EH (cell line): ENCODE measurements around the gene NCKIPSD.

Experiments used
- DNase-seq: peaks from one replicate; pipeline ENCODE4 v3.0.0-alpha.2; 2015; ENCODE audit warnings: low read depth

Gene NCKIPSD

DNA sequence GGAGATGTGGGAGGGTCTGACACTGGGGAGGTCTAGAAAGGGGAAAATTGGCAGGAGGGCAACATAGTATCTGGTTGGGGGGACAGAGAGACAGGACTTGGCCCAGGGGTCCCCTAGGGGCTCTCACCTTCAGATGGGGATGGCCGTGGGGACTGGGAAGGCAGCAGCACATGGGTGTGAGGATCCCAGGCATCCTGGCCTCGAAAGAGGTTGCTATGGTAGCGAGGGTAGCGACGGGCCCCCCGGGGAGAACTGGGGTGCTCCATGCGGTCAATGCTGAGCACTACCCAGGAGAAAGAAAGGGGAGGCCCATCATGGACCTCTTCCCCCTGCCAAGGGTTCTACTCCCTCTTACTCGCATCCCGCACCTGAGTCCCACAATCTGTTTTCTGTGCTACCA is 38.0 kb downstream of the NCKIPSD start:
- DNase-seq = no peak

- DNase-seq = no peak
These were observed 40.6 kb downstream of the NCKIPSD start for GRCh38 chr3:48644898-48645760.

GRCh38 chr3:48642605-48643004 is 43.1 kb downstream of the NCKIPSD start:
- no peak for DNase-seq

DNA sequence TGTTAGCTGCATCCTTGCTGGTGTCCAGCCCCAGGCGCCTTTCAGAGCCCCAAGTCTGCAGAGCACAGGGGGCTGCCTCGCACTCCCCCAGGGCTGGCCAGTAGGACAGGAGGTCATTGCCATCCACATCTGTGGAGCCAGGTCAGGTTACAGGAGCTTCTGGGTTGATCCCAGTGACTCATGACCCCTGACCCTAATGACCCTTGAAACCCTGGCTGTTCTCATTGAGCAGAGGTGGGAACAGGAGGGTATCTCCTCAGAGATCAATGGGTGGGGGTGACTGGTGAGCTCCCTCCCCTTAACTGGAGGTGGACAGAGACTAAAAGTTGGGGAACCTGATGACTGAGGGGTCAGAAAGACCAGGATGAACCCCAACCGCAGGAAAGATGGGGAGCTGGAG is 44.3 kb downstream of the NCKIPSD start:
- no peak for DNase-seq

- DNase-seq = no peak
These were observed 45.6 kb downstream of the NCKIPSD start for GRCh38 chr3:48639944-48640606.

GRCh38 chr3:48637305-48637704 is 48.4 kb downstream of the NCKIPSD start:
- no peak for DNase-seq

- DNase-seq = peak; percentile 23
These were observed 49.5 kb downstream of the NCKIPSD start for GRCh38 chr3:48636149-48636655.

- DNase-seq = peak; percentile 97
These were observed 50.3 kb downstream of the NCKIPSD start, which contains the start of gene SLC26A6 for GRCh38 chr3:48635222-48636021. Gene SLC26A6, minus strand, starts transcription at chr3:48635461. Its CDS starts 68 bp downstream, at chr3:48635393.

DNA sequence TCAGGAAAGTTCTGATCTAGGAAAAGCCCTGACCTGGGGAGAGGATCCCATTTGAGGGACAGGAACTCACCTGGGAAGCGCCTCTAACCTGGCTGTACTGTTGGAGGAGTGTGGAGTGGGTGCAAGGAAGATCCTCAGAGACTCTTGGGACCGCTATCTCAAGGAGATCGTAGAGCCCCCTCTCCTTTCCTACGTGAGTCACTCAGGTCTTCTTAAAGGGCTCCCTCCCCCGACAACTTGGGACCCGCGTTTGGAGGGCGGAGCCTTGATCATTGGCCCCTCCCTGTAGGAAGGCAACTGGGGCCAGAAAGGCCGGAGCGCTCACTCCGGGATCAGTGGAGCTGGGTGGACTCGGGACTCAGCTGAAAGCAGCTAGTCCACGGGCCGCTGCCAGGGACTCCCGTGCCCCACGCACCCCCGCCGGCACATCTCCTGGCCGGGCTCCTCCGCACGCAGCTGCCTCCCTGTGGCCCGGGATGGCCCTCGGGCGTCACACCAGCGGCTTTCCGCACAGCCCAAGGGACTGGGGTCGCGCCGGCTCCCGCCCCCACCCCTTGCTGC is 51.0 kb downstream of the NCKIPSD start:
- peak; percentile 78 for DNase-seq

DNA sequence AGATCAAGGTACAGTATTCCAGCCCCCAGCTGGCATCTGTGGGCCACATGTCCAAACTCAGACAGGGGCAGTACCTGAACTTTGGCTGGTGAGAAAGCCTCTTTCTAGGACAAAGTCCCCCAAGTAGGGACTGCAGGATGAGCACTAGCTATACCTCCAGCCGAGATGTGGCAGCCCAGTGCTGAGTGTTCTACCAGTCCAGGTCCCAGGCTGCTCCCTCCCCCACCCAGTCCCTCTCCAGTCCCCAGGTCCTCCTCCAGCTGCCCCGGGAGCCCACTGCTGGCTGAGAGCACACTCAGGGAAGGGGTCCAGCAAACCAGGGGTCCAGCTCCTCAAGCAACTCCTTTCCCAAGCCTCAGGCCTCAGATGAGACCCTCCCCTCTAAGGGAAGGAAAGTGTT is 52.0 kb downstream of the NCKIPSD start:
- DNase-seq = no peak

DNA sequence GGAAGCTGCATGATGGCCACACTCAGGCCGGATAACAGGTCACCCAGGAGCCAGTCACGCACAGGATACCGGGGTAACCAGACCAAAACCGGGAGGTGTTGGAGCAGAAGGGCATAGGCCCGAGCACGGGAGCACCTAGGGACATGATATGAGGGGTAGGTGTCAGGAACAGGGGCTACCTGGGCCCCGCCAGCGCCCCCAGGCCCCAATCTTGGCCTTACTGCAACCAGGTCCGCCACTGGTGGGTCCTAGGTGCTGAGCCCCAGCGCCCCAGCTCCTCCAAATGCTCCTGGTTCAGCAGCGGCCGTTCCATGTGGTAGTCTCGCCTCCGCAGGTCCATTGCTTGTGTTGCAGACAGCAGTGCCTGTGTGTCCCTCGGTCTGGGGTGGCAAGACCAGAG is 52.5 kb downstream of the NCKIPSD start:
- no peak for DNase-seq

GRCh38 chr3:48631516-48632448 is 53.9 kb downstream of the NCKIPSD start:
- no peak for DNase-seq

DNA sequence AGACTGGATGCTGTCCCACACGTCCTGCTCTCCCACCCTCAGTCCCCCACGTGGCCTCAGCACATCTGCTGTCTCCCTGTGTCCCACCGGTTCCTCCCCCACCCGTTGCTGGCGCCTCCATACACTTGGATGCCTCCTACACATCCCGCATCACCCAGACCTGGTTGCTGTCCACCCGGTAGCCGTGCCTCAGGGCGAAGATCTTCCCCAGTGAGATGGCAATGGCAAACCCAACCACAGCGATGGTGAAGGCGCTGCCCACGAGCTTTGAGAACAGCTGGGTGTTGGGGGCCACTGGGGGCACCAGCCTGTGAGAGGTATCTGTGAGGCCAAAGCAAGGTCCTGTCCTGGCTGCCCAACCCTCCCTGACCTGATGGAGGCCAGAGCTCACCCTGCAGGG is 54.9 kb downstream of the NCKIPSD start:
- no peak for DNase-seq

- DNase-seq = no peak
These were observed 55.3 kb downstream of the NCKIPSD start for GRCh38 chr3:48630407-48630806.

- no peak for DNase-seq
These were observed 55.8 kb downstream of the NCKIPSD start for GRCh38 chr3:48629894-48630293.

GRCh38 chr3:48628277-48629017 is 57.3 kb downstream of the NCKIPSD start:
- no peak for DNase-seq

DNA sequence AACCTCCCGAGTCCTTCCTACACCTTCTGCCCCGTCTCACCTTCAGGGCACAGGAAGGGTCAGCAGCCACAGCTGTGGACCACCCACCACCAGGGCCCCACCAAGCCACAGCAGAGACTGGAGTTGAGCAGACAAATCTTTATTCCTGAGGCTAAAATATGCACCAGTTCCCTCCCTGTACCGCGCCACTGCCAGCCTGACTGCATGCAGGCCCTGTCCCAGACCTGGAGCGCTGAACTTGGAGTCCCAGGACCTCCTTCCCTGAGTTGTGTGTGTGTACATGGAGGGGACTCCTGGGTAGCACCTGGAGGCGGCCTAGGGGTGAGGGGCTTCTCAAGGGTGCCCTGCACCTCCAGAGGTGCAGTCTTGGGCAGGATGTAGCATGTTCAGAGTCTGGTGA is 60.1 kb downstream of the NCKIPSD start:
- DNase-seq = no peak

- DNase-seq = no peak
These were observed 60.9 kb downstream of the NCKIPSD start for GRCh38 chr3:48624767-48625166.

- DNase-seq = no peak
These were observed 61.7 kb downstream of the NCKIPSD start for GRCh38 chr3:48623851-48624547.
